Activated CD8-positive, alpha-beta memory T cell treated with anti-CD3 and anti-CD28 coated beads for 36 hours (primary cell): ENCODE results near the gene GP2. TPM values are rescaled to one million over a fixed set of nuclear protein-coding genes. Genes with fewer than 3 reads are reported as not detected.

ENCODE experiments used
- CTCF ChIA-PET: fragments of 350-600 bp; sonication (Branson Sonifier 250); formaldehyde crosslinking; loops from one replicate; lab custom pipeline; 2021; ENCODE audit warnings: antibody characterized with exemption; lab: Charles Lee
- POLR2A ChIA-PET: fragments of 350-600 bp; sonication (Branson Sonifier 250); formaldehyde crosslinking; loops from one replicate; lab custom pipeline; 2021; ENCODE audit warnings: antibody characterized with exemption; lab: Charles Lee
- total RNA-seq, 2 experiments: library from RNA; stranded (reverse); gene quantifications; one replicate each; pipeline ENCODE4 v1.2.3, GENCODE V29; 2021

Gene GP2
- total RNA-seq, 2 experiments from 2014 or later = not detected

GRCh38 chr16:20309786-20310185, 17.5 kb downstream of the GP2 start:
- ChIA-PET CTCF (interaction anchor here (1.2 kb wide), 1 partner anchor 9 kb away, joined by 3 read pairs; no protein-coding TSS in a partner anchor), POLR2A (no interaction called here)

DNA sequence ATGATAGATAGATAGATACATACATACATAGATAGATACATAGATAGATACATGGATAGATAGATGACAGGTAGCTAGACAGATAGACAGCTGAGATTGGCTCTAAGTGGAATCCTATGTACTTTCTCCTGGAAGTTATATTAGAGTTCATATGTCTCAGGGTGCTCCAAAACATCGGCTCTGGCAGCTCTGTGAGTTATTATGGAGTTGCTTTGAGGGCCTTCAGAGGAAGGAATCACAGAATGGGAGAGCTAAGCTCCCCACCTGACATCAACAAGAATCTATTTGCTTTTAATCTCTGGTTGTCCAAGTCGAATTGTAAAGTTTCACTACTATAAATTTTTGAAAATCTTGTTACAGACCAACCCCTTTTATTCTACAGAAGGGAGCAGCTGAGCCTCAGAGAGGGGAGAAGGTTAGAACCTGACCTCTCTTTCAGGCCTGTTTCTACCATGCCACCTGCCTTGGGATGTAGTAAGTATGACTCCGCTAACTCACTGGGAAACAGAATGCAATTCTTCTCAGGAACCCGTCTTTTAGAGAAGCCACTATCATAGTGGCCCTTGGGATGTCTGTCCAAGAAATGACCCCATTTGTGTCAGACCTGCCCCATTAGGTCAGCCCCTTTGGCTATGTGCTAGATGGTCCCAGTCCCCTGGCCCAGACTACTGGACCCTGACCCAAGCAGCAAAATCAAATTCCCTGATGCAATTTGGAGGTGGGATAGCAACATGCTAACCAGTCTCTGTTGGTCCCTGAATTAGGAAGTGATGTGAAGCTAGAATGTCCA, 18.3 kb downstream of the GP2 start:
- POLR2A ChIA-PET = no interaction called here
- CTCF ChIA-PET = no interaction called here

DNA sequence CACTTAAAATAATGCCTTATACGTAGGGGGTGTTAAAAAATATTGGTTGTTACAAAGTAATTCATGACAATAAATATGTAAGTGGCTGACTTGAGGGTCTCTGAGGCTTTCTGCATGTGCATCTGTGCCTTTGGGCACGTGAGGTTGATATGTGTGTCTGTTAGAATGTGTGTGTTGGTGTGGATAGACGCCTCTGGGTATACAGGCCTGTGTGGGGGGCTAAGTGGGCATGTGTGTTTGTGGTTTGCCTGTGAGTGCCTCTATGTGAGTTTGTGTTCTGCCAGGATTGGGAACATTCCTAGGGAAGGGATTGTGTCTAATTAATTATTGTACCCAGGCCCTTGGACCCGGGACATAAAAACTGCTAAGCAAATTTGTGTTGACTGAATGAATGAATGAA, 19.0 kb downstream of the GP2 start:
- POLR2A ChIA-PET = no interaction called here
- CTCF ChIA-PET = no interaction called here

DNA sequence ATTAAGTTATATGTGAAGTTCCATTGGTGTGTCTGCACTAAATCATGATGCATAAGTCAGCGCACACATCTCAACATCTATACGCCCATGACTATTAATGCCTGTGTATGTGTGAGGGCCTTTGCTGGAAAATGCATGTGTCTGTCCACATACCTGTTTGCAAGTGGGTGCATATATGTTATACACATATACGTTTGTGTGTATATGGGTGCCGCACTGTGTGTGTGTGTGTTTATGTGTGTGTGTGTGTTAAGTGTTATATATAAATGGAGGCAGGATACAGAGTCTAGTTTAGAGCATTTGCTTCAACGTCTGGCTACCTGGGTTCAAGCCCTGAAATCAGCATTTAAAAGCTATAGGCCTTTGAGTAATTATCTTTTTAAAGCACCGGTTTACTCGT, 19.5 kb downstream of the GP2 start:
- CTCF ChIA-PET = no interaction called here

DNA sequence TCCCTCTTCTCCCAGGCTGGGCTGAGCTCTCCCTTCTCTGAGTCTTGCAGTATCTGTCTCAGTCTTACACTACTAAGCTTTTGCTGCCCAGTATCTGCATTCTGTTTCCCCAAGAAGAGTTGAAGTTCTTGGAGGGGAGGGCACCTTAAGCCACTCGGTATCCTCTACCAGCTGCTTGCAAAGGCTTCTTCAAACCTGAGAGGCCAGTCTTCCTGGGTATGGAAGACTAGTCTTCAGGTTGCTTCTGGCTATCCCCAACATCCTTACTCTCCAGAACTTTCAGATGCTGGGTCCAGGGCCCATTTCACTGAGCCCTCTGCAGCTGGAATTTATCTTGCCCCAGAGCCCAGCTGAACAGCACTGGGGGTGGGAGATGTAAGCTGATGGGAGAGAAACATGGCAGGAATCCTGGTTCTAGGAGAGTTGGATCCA, 20.1 kb downstream of the GP2 start:
- ChIA-PET CTCF (no interaction called here), POLR2A (no interaction called here)

More for the DNA sequence above, 19.5 kb downstream of the GP2 start:
- POLR2A ChIA-PET = no interaction called here

DNA sequence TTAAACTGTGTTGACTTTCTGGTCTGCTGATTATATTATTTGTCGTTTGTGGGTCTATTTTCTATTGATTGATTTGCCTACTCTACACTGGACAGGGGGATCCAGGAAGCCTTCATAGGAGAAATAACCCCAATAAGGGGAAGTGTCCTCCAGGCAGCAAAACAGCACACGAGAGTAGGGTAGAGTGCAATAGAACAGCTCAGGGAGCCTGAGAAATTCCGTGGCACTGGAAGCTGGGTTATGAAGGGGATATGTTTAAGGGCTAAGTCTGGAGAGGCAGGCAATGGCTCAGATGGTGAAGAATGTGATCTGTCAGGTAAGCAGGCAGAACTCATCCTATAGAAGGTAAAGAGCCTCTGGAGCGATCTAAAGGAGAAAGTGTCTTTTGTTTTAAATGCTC, 20.9 kb downstream of the GP2 start:
- ChIA-PET POLR2A (no interaction called here), CTCF (no interaction called here)

DNA sequence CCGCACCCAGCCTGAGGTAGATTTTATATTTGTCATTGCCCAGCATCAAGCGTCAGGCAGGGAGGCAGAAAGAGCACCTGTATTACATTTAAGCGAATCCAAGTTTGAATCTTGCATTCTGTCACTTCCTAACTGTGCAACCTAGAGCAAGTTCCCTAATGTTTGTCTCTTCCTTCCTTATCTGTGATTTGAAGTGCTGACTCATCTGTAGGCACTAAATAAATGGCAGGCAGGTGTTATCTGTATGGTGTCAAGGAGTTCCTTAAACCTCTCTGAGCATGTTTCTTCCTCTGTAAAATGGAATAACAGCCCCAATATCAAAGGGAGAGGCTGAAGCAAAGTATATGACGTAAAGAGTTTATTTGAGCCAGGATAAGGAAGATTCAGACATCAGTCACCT, 24.3 kb downstream of the GP2 start:
- ChIA-PET POLR2A (no interaction called here), CTCF (interaction anchor here (4.8 kb wide), 1 partner anchor 395 kb away, joined by 34 read pairs; no protein-coding TSS in a partner anchor)

DNA sequence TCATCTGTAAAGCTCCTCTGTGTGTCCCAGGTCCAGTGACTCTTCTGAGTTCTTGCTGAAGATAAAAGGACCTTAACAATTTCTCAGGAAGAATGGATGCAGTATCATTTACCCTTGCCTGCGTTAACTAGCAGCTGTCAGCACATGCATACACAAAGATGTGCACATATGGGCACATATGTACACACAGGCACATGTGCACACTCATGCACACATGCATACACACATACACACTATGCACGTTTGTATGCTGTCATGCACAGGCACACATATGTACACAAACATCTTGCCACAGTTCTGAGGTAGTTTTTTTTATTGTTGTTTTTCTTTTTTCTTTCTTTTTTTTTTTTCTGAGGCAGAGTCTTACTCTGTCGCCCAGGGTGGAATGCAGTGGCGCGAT, 24.9 kb downstream of the GP2 start:
- POLR2A ChIA-PET = no interaction called here
- CTCF ChIA-PET = interaction anchor here (4.8 kb wide), 1 partner anchor 394 kb away, joined by 34 read pairs; no protein-coding TSS in a partner anchor

DNA sequence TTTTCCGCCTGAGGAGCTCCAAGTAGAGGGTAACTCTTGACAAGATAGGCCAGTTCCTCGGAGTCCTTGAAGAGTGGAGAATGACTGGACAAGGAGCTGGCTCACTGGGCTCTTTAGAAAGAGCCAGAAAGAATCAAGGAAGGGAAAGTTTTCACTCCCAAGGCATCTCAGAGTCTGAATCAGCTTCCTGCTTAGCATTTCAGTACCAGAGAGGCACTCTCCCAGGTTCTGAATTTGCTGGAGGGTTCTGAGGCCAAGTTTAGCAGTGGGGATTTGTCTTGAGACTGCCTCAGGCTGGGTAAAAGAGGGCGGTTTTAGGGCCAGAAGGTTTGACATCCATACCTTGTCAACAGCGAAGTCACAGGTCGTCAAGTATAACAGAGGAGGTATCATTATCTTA, 25.5 kb downstream of the GP2 start:
- CTCF ChIA-PET = interaction anchor here (4.8 kb wide), 1 partner anchor 394 kb away, joined by 34 read pairs; no protein-coding TSS in a partner anchor

DNA sequence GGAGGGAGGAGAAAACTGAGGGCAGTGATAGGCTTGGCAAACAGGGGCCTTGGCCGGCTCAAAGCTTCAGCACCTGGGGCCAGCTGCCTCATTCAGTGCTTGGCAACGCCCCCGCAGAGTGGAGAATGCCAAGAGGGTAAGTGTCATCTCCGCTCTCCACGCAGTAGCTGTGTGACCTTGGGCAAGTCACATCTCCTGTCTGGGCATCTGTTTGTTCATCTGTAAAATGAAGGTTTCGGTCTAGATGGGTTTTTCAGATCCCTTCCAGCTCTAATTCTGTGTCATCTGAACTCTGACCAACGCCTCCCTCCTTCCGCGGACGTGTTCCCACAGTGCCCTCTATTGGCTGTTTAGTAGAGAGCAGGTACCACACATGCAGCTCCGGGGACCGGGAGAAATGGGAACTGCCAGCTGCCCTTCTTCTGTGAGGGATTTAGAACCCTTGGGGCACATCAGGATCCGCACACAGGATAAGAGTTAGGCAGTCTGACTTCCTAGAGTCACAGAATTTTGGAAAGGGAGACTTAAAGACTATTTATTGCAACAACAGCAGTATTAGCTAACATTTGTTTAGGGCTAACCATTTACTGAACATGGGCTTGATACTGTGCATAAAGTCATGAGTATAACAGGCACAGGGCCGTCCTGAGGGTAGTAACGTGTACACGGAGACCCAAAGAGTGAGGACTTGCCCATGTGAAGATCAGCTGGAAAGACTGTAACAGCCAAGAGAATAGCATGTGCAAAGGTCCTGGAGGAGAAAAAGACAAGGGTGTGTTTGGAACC, 26.8 kb downstream of the GP2 start:
- ChIA-PET CTCF (interaction anchor here (0.7 to 4.8 kb wide), 6 partner anchors 10 to 401 kb away, joined by 3 to 34 read pairs (median 4); no protein-coding TSS in a partner anchor), POLR2A (no interaction called here)

More for the DNA sequence above, 25.5 kb downstream of the GP2 start:
- POLR2A ChIA-PET = no interaction called here

GRCh38 chr16:20298452-20298851, 28.9 kb downstream of the GP2 start:
- POLR2A ChIA-PET = no interaction called here
- CTCF ChIA-PET = interaction anchor here (4.8 kb wide), 1 partner anchor 390 kb away, joined by 34 read pairs; no protein-coding TSS in a partner anchor

GRCh38 chr16:20291208-20292206, 35.8 kb downstream of the GP2 start:
- CTCF ChIA-PET = no interaction called here
- POLR2A ChIA-PET = no interaction called here

- CTCF ChIA-PET = no interaction called here
- POLR2A ChIA-PET = no interaction called here
These were observed 37.7 kb downstream of the GP2 start for GRCh38 chr16:20289571-20289970.

DNA sequence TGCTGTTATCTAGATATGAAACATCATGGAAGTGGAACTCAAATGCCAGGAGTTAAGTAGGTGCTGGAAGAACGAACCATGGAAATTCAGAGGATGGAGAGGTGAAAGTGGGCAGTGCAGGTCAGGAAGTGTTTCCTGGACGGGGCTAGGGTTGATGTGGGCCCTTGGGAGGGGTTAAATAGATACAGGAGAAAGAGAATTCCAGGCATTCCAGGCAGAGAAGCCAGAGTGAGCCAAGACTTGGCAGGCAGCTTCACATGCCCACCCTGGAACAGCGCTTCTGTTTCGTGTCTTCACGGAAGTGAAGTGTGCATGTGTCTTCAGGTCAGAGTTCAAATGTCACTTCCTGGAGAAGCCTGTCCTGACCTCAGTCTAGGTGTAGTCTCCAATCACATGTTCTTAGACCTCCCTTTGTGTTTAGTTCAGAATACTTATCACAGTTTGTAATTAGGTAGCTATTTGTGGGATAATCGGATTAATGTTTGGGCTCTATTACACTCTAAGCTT, 41.3 kb downstream of the GP2 start:
- ChIA-PET POLR2A (no interaction called here), CTCF (no interaction called here)

GRCh38 chr16:20280259-20280658, 47.1 kb downstream of the GP2 start:
- POLR2A ChIA-PET = no interaction called here
- CTCF ChIA-PET = interaction anchor here (0.6 kb wide), 1 partner anchor 101 kb away, joined by 3 read pairs; no protein-coding TSS in a partner anchor

GRCh38 chr16:20271893-20272292, 55.4 kb downstream of the GP2 start:
- CTCF ChIA-PET = no interaction called here
- POLR2A ChIA-PET = no interaction called here

- CTCF ChIA-PET = no interaction called here
- POLR2A ChIA-PET = no interaction called here
These were observed 58.9 kb downstream of the GP2 start for GRCh38 chr16:20268409-20268808.

DNA sequence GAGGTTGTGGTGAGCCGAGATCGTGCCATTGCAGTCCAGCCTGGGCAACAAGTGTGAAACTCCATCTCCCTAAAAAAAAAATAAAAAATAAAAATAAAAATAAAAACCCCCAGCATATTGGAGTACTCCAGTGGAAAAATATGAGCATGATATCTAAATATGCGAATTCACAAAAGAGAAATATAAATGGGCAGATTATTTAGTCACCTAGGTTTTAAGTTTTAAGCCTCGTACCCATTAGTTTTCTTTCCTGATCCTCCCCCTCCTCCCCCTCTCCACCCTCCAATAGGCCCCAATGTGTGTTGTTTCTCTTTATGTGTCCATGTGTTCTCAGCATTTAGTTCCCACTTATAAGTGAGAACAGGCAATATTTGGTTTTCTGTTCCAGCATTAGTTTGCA, 62.3 kb downstream of the GP2 start:
- ChIA-PET POLR2A (no interaction called here), CTCF (no interaction called here)
